ENCODE results near the gene LARGE2. TPM values are rescaled to one million over a fixed set of nuclear protein-coding genes. Genes with fewer than 3 reads are reported as not detected.

The LARGE2 gene
- total and polyA plus RNA-seq, 9 of the 15 experiments (the other 6 are each of a cell fraction or from before 2014, with no cell fraction given) = 0.56 to 14.1 (median 6.6) TPM

GRCh38 chr11:45959851-45960250 is 37.4 kb downstream of the LARGE2 start:
- Histone ChIP-seq H3K9ac (ENCODE audit: insufficient read depth in 1 of 2, low read depth in 2 of 2, low read length in 2 of 2) (no peak overlapping the region), H3K79me2 (ENCODE audit: control insufficient read depth, insufficient read depth, low read length) (no peaks in the 10 kb centered on the region), H2AFZ (ENCODE audit: low read depth, low read length) (no peak overlapping the region), H4K20me1 (replicated peaks; ENCODE audit: control insufficient read depth, insufficient read depth, low read length) (no peaks in the 10 kb centered on the region), H3K27me3 (ENCODE audit: control insufficient read depth in 2 of 2, insufficient read depth in 2 of 2, low read length in 2 of 2) (no peaks in the 10 kb centered on the region), H3K4me3 (no peak overlapping the region), H3K4me1 (replicated peaks in 1 of 2; ENCODE audit: control insufficient read depth in 2 of 2, insufficient read depth in 2 of 2, low read length in 2 of 2) (no peaks in the 10 kb centered on the region), H3K36me3 (ENCODE audit: control insufficient read depth, insufficient read depth, low read length) (peaks cover 17% of the 10 kb centered on the region; the same call in 2 of the 3 replicates), H3K4me2 (ENCODE audit: insufficient read depth, low read length) (no peak overlapping the region), H3K9me1 (ENCODE audit: control insufficient read depth, insufficient read depth, low read length) (no peaks in the 10 kb centered on the region), H3K27ac (ENCODE audit: extremely low read depth, low read depth, low read length) (no peak overlapping the region), H3K9me3 (replicated peaks; ENCODE audit: control insufficient read depth, insufficient read depth, low read depth, low read length) (no peaks in the 10 kb centered on the region)
- no TSS peak for BruUV-seq (replicated peaks)
- POLR2A ChIA-PET = interaction anchor here (0.7 kb wide), 1 partner anchor 42 kb away, joined by 4 read pairs; no protein-coding TSS in a partner anchor
- FAIRE-seq (no peak), DNase-seq (ENCODE audit: extremely low read depth in 1 of 4, low spot score in 3 of 4) (no peak), ATAC-seq (no peak)
- WGBS (ENCODE audit: insufficient coverage, low coverage, missing lambda C conversion rate) = 88% methylated on average over 1 of the region's 1 CpG
- CTCF ChIA-PET (ENCODE audit: low intra/inter-chr PET ratio) = no interaction called here
- intact Hi-C loops (cut with micrococcal nuclease) = no loop called here
- in situ Hi-C loops (cut with MboI) = no loop called here
- TF ChIP-seq PREB (CRISPR knock-in tag; IDR thresholded peaks at IDR 0.05) (no peak), ZNF77 (CRISPR knock-in tag; IDR thresholded peaks at IDR 0.05) (no peak), SIRT6 (IDR thresholded peaks at IDR 0.05; ENCODE audit: low read depth, low read length) (no peak), DPF2 (IDR thresholded peaks at IDR 0.05) (no peak), MAFG (tag; conservative IDR thresholded peaks at IDR 0.05) (no peak), ATF6 (CRISPR knock-in tag; IDR thresholded peaks at IDR 0.05) (no peak), MCM3 (IDR thresholded peaks at IDR 0.05) (no peak), C11orf30 (IDR thresholded peaks at IDR 0.05; ENCODE audit: low read depth) (no peak), REST (IDR thresholded peaks at IDR 0.05; ENCODE audit: borderline replicate concordance) (no peak), REST (CRISPR knock-in tag; IDR thresholded peaks at IDR 0.05; ENCODE audit: low read depth) (no peak), COPS2 (conservative IDR thresholded peaks at IDR 0.05) (no peak)

Data from K562 (cell line).